Natural killer cell (primary cell): ENCODE results near the gene FHOD3. TPM values are rescaled to one million over a fixed set of nuclear protein-coding genes. Genes with fewer than 3 reads are reported as not detected.

Experiments used
- ATAC-seq, 3 donors: fragments of 150-1000 bp in 2 of 3; fragments of 200-7000 bp in 1 of 3; cut with Tn5 transposase; 1 replicate in 1 of 3; 2 replicates in 2 of 3; pipeline ENCODE4 v1.10.0; 2021; ENCODE audit warnings: mild to moderate bottlenecking in 2 of 3, moderate library complexity in 2 of 3
- DNase-seq, 2 donors: peaks; one replicate each; pipeline versions ENCODE4 v3.0.0 to v3.0.0-alpha.2; 2013 to 2021; ENCODE audit warnings: mixed read lengths in 1 of 2
- H3K27ac ChIP-seq: one replicate; pipeline ENCODE4 v1.5.1; 2013; ENCODE audit warnings: mild to moderate bottlenecking, low read length
- H3K27me3 ChIP-seq: one replicate; pipeline ENCODE4 v1.6.1; 2013; ENCODE audit warnings: low read length; ENCODE audit not compliant: control insufficient read depth, insufficient read depth
- H3K36me3 ChIP-seq: one replicate; pipeline ENCODE4 v1.6.1; 2013; ENCODE audit warnings: low read length; ENCODE audit not compliant: control insufficient read depth, insufficient read depth
- H3K4me1 ChIP-seq: one replicate; pipeline ENCODE4 v1.6.1; 2013; ENCODE audit warnings: low read length; ENCODE audit not compliant: control insufficient read depth, insufficient read depth
- H3K4me3 ChIP-seq: one replicate; pipeline ENCODE4 v1.5.1; 2013; ENCODE audit warnings: low read length
- H3K9me3 ChIP-seq: one replicate; pipeline ENCODE4 v1.6.1; 2013; ENCODE audit warnings: low read length; ENCODE audit not compliant: control insufficient read depth, insufficient read depth
- H3K27ac Mint-ChIP-seq, 2 donors: one replicate each; pipeline ENCODE4 v1.8.0; 2022; ENCODE audit warnings: mild to moderate bottlenecking in 2 of 2, mixed read lengths in 2 of 2, moderate library complexity in 1 of 2
- H3K27me3 Mint-ChIP-seq, 2 donors: one replicate each; pipeline ENCODE4 v1.8.0; 2022; ENCODE audit warnings: low read depth in 2 of 2, mixed read lengths in 2 of 2
- H3K36me3 Mint-ChIP-seq: one replicate; pipeline ENCODE4 v1.8.0; 2022; ENCODE audit warnings: mixed read lengths
- H3K4me1 Mint-ChIP-seq, 2 donors: one replicate each; pipeline ENCODE4 v1.8.0; 2022; ENCODE audit warnings: mixed read lengths in 2 of 2
- H3K4me3 Mint-ChIP-seq: one replicate; pipeline ENCODE4 v1.8.0; 2022; ENCODE audit warnings: mild to moderate bottlenecking, moderate library complexity, mixed read lengths
- H3K9me3 Mint-ChIP-seq, 2 donors: one replicate each; pipeline ENCODE4 v1.8.0; 2022; ENCODE audit warnings: mixed read lengths in 2 of 2
- CTCF ChIP-seq: fragments of 200-600 bp; IDR thresholded peaks from one replicate; pipeline ENCODE4 v1.8.0; 2022; ENCODE audit warnings: antibody characterized with exemption
- whole genome bisulfite sequencing: methylation state at CpG from one replicate; pipeline ENCODE4 v1.1.7; 2013; ENCODE audit warnings: missing lambda C conversion rate; ENCODE audit not compliant: insufficient coverage; 5-methylcytosine and 5-hydroxymethylcytosine counted together
- intact Hi-C: fragments of 100-400 bp; cut with micrococcal nuclease; formaldehyde crosslinking; loops from one replicate; pipeline ENCODE4 v1.14.2; 2022
- total RNA-seq, 4 donors: library from RNA; stranded (reverse); fragments of 120-200 nt in 1 of 4; gene quantifications; one replicate each; pipeline versions ENCODE4 v1.2.3 to v1.2.4, GENCODE V29; 2013 to 2022

The FHOD3 gene
- total RNA-seq, 3 donors from 2014 or later (not counting 1 experiment from before 2014, with no cell fraction given) = not detected

GRCh38 chr18:36288689-36289088, 8.8 kb upstream of the FHOD3 start:
- Histone ChIP-seq H3K9me3 (no peaks in the 10 kb centered on the region), H3K4me1 (no peaks in the 10 kb centered on the region), H3K27me3 (peaks cover 3% of the 10 kb centered on the region), H3K4me3 (no peak overlapping the region), H3K27ac (no peak overlapping the region), H3K36me3 (no peaks in the 10 kb centered on the region)
- intact Hi-C loops = no loop called here
- Mint-ChIP-seq H3K4me3 (no peak overlapping the region), H3K36me3 (no peaks in the 10 kb centered on the region), H3K9me3 (no peaks in the 10 kb centered on the region), H3K4me1 (peaks cover 0 to 4% of the 10 kb centered on the region in 2 donors), H3K27ac (no peak overlapping the region), H3K27me3 (peaks cover 16 to 17% of the 10 kb centered on the region in 2 donors)
- TF ChIP-seq CTCF = no peak
- no peak for ATAC-seq
- no peak for DNase-seq

- Histone ChIP-seq H3K4me1 (peaks cover 9% of the 10 kb centered on the region), H3K4me3 (no peak overlapping the region), H3K9me3 (no peaks in the 10 kb centered on the region), H3K27me3 (peaks cover 23% of the 10 kb centered on the region), H3K27ac (no peak overlapping the region), H3K36me3 (no peaks in the 10 kb centered on the region)
- Mint-ChIP-seq H3K4me1 (no peaks in the 10 kb centered on the region), H3K27me3 (peaks cover 4 to 9% of the 10 kb centered on the region in 2 donors), H3K4me3 (no peak overlapping the region), H3K9me3 (no peaks in the 10 kb centered on the region), H3K36me3 (no peaks in the 10 kb centered on the region), H3K27ac (no peak overlapping the region)
- WGBS = 100% methylated on average over 1 of the region's 1 CpG
- ATAC-seq (no peak), DNase-seq (no peak)
- intact Hi-C loops = no loop called here
- no peak for TF ChIP-seq CTCF
Measured at GRCh38 chr18:36294031-36294430, 3.5 kb upstream of the FHOD3 start.

GRCh38 chr18:36295214-36295613, 2.3 kb upstream of the FHOD3 start:
- Mint-ChIP-seq H3K27ac (no peak overlapping the region), H3K27me3 (peaks cover 16 to 18% of the 10 kb centered on the region in 2 donors), H3K36me3 (no peaks in the 10 kb centered on the region), H3K4me1 (no peaks in the 10 kb centered on the region), H3K9me3 (no peaks in the 10 kb centered on the region), H3K4me3 (no peak overlapping the region)
- ATAC-seq (no peak), DNase-seq (no peak)
- intact Hi-C loops = no loop called here
- TF ChIP-seq CTCF = no peak
- no peak overlapping the region for H3K27ac ChIP-seq
- H3K36me3 ChIP-seq = no peaks in the 10 kb centered on the region
- no CpG with 5 or more reads among the region's 1 CpG for WGBS
- peaks cover 33% of the 10 kb centered on the region for H3K27me3 ChIP-seq
- peaks cover 9% of the 10 kb centered on the region for H3K4me1 ChIP-seq
- H3K9me3 ChIP-seq = no peaks in the 10 kb centered on the region
- no peak overlapping the region for H3K4me3 ChIP-seq

- ATAC-seq (no peak), DNase-seq (no peak)
- intact Hi-C loops = no loop called here
- 45% methylated on average over 20 of the region's 21 CpGs for WGBS
- no peak overlapping the region for H3K27ac ChIP-seq
- no peaks in the 10 kb centered on the region for H3K36me3 ChIP-seq
- peaks cover 34% of the 10 kb centered on the region for H3K27me3 ChIP-seq
- H3K4me1 ChIP-seq = peaks cover 9% of the 10 kb centered on the region
- H3K9me3 ChIP-seq = no peaks in the 10 kb centered on the region
- H3K4me3 Mint-ChIP-seq = no peak overlapping the region
- no peak overlapping the region for H3K4me3 ChIP-seq
- peaks cover 20 to 22% of the 10 kb centered on the region in 2 donors for H3K27me3 Mint-ChIP-seq
- TF ChIP-seq CTCF = no peak
- no peaks in the 10 kb centered on the region for H3K9me3 Mint-ChIP-seq
- no peaks in the 10 kb centered on the region for H3K36me3 Mint-ChIP-seq
- H3K27ac Mint-ChIP-seq = no peak overlapping the region
- no peaks in the 10 kb centered on the region for H3K4me1 Mint-ChIP-seq
Measured at GRCh38 chr18:36295880-36296301, 1.6 kb upstream of the FHOD3 start.
